ENCODE data around the gene TMEM196.
"Not testable (repeated sequence)": the region's sequence is repeated elsewhere in the genome, so short reads cannot be mapped to it uniquely, and the experiment has no call there.

TMEM196 gene

GRCh38 chr7:19692111-19692828 is 81.1 kb downstream of the TMEM196 start:
- H3K36me3 Mint-ChIP-seq (ENCODE audit: insufficient read depth): peaks cover 1% of the 10 kb centered on the region
- H3K4me1 Mint-ChIP-seq (ENCODE audit: low read depth in 2 of 2): no peaks in the 10 kb centered on the region
- no peaks in the 10 kb centered on the region for H3K27me3 Mint-ChIP-seq
- no peak for ATAC-seq (replicated peaks)
- no peaks in the 10 kb centered on the region for H3K9me3 Mint-ChIP-seq
- DNase-seq: no peak
- H3K4me3 Mint-ChIP-seq: no peak overlapping the region
- no peak overlapping the region for H3K27ac Mint-ChIP-seq

GRCh38 chr7:19690736-19691135 is 82.7 kb downstream of the TMEM196 start:
- H3K27ac Mint-ChIP-seq: no peak overlapping the region
- no peaks in the 10 kb centered on the region for H3K36me3 Mint-ChIP-seq (ENCODE audit: insufficient read depth)
- ATAC-seq (replicated peaks) (no peak), DNase-seq (no peak)
- no peak overlapping the region for H3K4me3 Mint-ChIP-seq
- H3K27me3 Mint-ChIP-seq: no peaks in the 10 kb centered on the region
- H3K9me3 Mint-ChIP-seq: no peaks in the 10 kb centered on the region
- H3K4me1 Mint-ChIP-seq (ENCODE audit: low read depth in 2 of 2): no peaks in the 10 kb centered on the region

GRCh38 chr7:19689130-19689529 is 84.3 kb downstream of the TMEM196 start:
- not testable (repeated sequence) for H3K4me3 Mint-ChIP-seq; H3K9me3 Mint-ChIP-seq; H3K36me3 Mint-ChIP-seq (ENCODE audit: insufficient read depth); ATAC-seq (replicated peaks); H3K4me1 Mint-ChIP-seq (ENCODE audit: low read depth in 2 of 2); H3K27me3 Mint-ChIP-seq; H3K27ac Mint-ChIP-seq; DNase-seq

GRCh38 chr7:19681596-19681995 is 91.8 kb downstream of the TMEM196 start:
- Mint-ChIP-seq H3K27ac (no peak overlapping the region), H3K9me3 (peaks cover 0 to 8% of the 10 kb centered on the region in 2 donors), H3K27me3 (no peaks in the 10 kb centered on the region), H3K4me3 (no peak overlapping the region), H3K4me1 (ENCODE audit: low read depth in 2 of 2) (peaks cover 0 to 3% of the 10 kb centered on the region in 2 donors), H3K36me3 (ENCODE audit: insufficient read depth) (no peaks in the 10 kb centered on the region)
- ATAC-seq (replicated peaks) (no peak), DNase-seq (no peak)

GRCh38 chr7:19677180-19677579 is 96.2 kb downstream of the TMEM196 start:
- H3K36me3 Mint-ChIP-seq (ENCODE audit: insufficient read depth): no peaks in the 10 kb centered on the region
- no peak overlapping the region for H3K27ac Mint-ChIP-seq
- DNase-seq (no peak), ATAC-seq (replicated peaks) (no peak)
- no peak overlapping the region for H3K4me3 Mint-ChIP-seq
- peaks cover 0 to 3% of the 10 kb centered on the region in 2 donors for H3K4me1 Mint-ChIP-seq (ENCODE audit: low read depth in 2 of 2)
- peaks cover 0 to 2% of the 10 kb centered on the region in 2 donors for H3K9me3 Mint-ChIP-seq
- no peaks in the 10 kb centered on the region for H3K27me3 Mint-ChIP-seq

GRCh38 chr7:19675816-19676215 is 97.6 kb downstream of the TMEM196 start:
- Mint-ChIP-seq H3K27ac (no peak overlapping the region), H3K9me3 (no peaks in the 10 kb centered on the region), H3K4me3 (no peak overlapping the region), H3K36me3 (ENCODE audit: insufficient read depth) (no peaks in the 10 kb centered on the region), H3K27me3 (no peaks in the 10 kb centered on the region), H3K4me1 (ENCODE audit: low read depth in 2 of 2) (peaks cover 0 to 3% of the 10 kb centered on the region in 2 donors)
- no peak for ATAC-seq (replicated peaks)
- no peak for DNase-seq

- no peaks in the 10 kb centered on the region for H3K27me3 Mint-ChIP-seq
- no peak overlapping the region for H3K27ac Mint-ChIP-seq
- DNase-seq (no peak), ATAC-seq (replicated peaks) (no peak)
- H3K4me3 Mint-ChIP-seq: no peak overlapping the region
- H3K9me3 Mint-ChIP-seq: no peaks in the 10 kb centered on the region
- H3K4me1 Mint-ChIP-seq (ENCODE audit: low read depth in 2 of 2): peaks cover 0 to 3% of the 10 kb centered on the region in 2 donors
- H3K36me3 Mint-ChIP-seq (ENCODE audit: insufficient read depth): no peaks in the 10 kb centered on the region
These were observed 99.0 kb downstream of the TMEM196 start for GRCh38 chr7:19674266-19674960.

- Mint-ChIP-seq H3K36me3 (ENCODE audit: insufficient read depth) (no peaks in the 10 kb centered on the region), H3K27ac (no peak overlapping the region), H3K4me3 (no peak overlapping the region), H3K4me1 (ENCODE audit: low read depth in 2 of 2) (no peaks in the 10 kb centered on the region), H3K9me3 (no peaks in the 10 kb centered on the region), H3K27me3 (peaks cover 0 to 4% of the 10 kb centered on the region in 2 donors)
- no peak for ATAC-seq (replicated peaks)
- no peak for DNase-seq
These were observed 102.6 kb downstream of the TMEM196 start for GRCh38 chr7:19670806-19671205.
